BLaER1 (cell line): ENCODE data around the gene C4A.
"Not testable (repeated sequence)": the region's sequence is repeated elsewhere in the genome, so short reads cannot be mapped to it uniquely, and the experiment has no call there.

Experiments
- H3K27ac ChIP-seq: shearing (Covaris generic); formaldehyde crosslinking; 2 replicates; pipeline ENCODE4 v1.8.1; 2022
- H3K27me3 ChIP-seq: shearing (Covaris generic); formaldehyde crosslinking; 2 replicates; pipeline ENCODE4 v1.8.1; 2022
- H3K36me3 ChIP-seq: shearing (Covaris generic); formaldehyde crosslinking; 2 replicates; pipeline ENCODE4 v1.8.1; 2022
- H3K4me1 ChIP-seq: shearing (Covaris generic); formaldehyde crosslinking; 2 replicates; pipeline ENCODE4 v1.8.1; 2022
- H3K4me2 ChIP-seq: shearing (Covaris generic); formaldehyde crosslinking; 2 replicates; pipeline ENCODE4 v1.8.1; 2022
- H3K4me3 ChIP-seq: shearing (Covaris generic); formaldehyde crosslinking; 2 replicates; pipeline ENCODE4 v1.8.1; 2022
- H3K9ac ChIP-seq: shearing (Covaris generic); formaldehyde crosslinking; 2 replicates; pipeline ENCODE4 v1.8.1; 2022
- H3K9me3 ChIP-seq: shearing (Covaris generic); formaldehyde crosslinking; 2 replicates; pipeline ENCODE4 v1.8.1; 2022
- H4K20me1 ChIP-seq: shearing (Covaris generic); formaldehyde crosslinking; 2 replicates; pipeline ENCODE4 v1.8.1; 2022
- Cebpa-rat ChIP-seq: shearing (Covaris generic); IDR thresholded peaks from 2 replicates; pipeline ENCODE4 v1.8.1; 2022

Gene C4A

GRCh38 chr6:31968791-31969711 is 12.8 kb upstream of the C4A start:
- H3K36me3 ChIP-seq = peaks cover 68% of the 10 kb centered on the region
- TF ChIP-seq Cebpa-rat = no peak
- no peaks in the 10 kb centered on the region for H3K27me3 ChIP-seq
- no peak overlapping the region for H3K4me2 ChIP-seq
- H3K4me3 ChIP-seq = no peak overlapping the region
- H3K9me3 ChIP-seq = no peaks in the 10 kb centered on the region
- H3K27ac ChIP-seq = no peak overlapping the region
- peaks cover 6% of the 10 kb centered on the region; the same call in 1 of the 2 replicates for H4K20me1 ChIP-seq
- H3K4me1 ChIP-seq = peaks cover 39% of the 10 kb centered on the region
- no peak overlapping the region for H3K9ac ChIP-seq

GRCh38 chr6:31969712-31970603 is 11.9 kb upstream of the C4A start:
- H3K4me2 ChIP-seq = peak overlapping the region; percentile 97
- TF ChIP-seq Cebpa-rat = no peak
- H3K27me3 ChIP-seq = no peaks in the 10 kb centered on the region
- H3K4me1 ChIP-seq = peaks cover 40% of the 10 kb centered on the region
- H4K20me1 ChIP-seq = peaks cover 6% of the 10 kb centered on the region; the same call in 1 of the 2 replicates
- peak overlapping the region; percentile 88 for H3K9ac ChIP-seq
- peaks cover 59% of the 10 kb centered on the region for H3K36me3 ChIP-seq
- no peaks in the 10 kb centered on the region for H3K9me3 ChIP-seq
- H3K4me3 ChIP-seq = peak overlapping the region; percentile 81; the same call in 1 of the 2 replicates
- H3K27ac ChIP-seq = no peak overlapping the region

GRCh38 chr6:31970604-31971271 is 11.1 kb upstream of the C4A start:
- no peak for TF ChIP-seq Cebpa-rat
- peak overlapping the region; percentile 88 for H3K9ac ChIP-seq
- peaks cover under 1% of the 10 kb centered on the region; the same call in 1 of the 2 replicates for H3K9me3 ChIP-seq
- peak overlapping the region; percentile 81 for H3K4me3 ChIP-seq
- peak overlapping the region; percentile 97 for H3K4me2 ChIP-seq
- H3K36me3 ChIP-seq = peaks cover 55% of the 10 kb centered on the region
- peaks cover 6% of the 10 kb centered on the region; the same call in 1 of the 2 replicates for H4K20me1 ChIP-seq
- peaks cover 36% of the 10 kb centered on the region for H3K4me1 ChIP-seq
- no peaks in the 10 kb centered on the region for H3K27me3 ChIP-seq
- peak overlapping the region; percentile 89 for H3K27ac ChIP-seq

- no peaks in the 10 kb centered on the region for H3K27me3 ChIP-seq
- H3K27ac ChIP-seq = peak overlapping the region; percentile 89
- TF ChIP-seq Cebpa-rat = no peak
- H4K20me1 ChIP-seq = peaks cover 6% of the 10 kb centered on the region; the same call in 1 of the 2 replicates
- peaks cover 5% of the 10 kb centered on the region; the same call in 1 of the 2 replicates for H3K9me3 ChIP-seq
- H3K9ac ChIP-seq = peak overlapping the region; percentile 88
- H3K4me3 ChIP-seq = peak overlapping the region; percentile 81
- peaks cover 36% of the 10 kb centered on the region for H3K4me1 ChIP-seq
- peak overlapping the region; percentile 97 for H3K4me2 ChIP-seq
- H3K36me3 ChIP-seq = peaks cover 48% of the 10 kb centered on the region
Observed at GRCh38 chr6:31971279-31971992, 10.4 kb upstream of the C4A start.

- Histone ChIP-seq H3K9me3 (peaks cover 12% of the 10 kb centered on the region; the same call in 1 of the 2 replicates), H3K27ac (peak within 1 kb of the TSS; percentile 89), H3K4me3 (peak within 1 kb of the TSS; percentile 81), H3K4me2 (peak within 1 kb of the TSS; percentile 97), H3K4me1 (peaks cover 36% of the 10 kb centered on the region), H3K9ac (peak within 1 kb of the TSS; percentile 88), H4K20me1 (peaks cover 6% of the 10 kb centered on the region; the same call in 1 of the 2 replicates), H3K27me3 (no peaks in the 10 kb centered on the region), H3K36me3 (peaks cover 47% of the 10 kb centered on the region)
- peak; percentile 94 for TF ChIP-seq Cebpa-rat
Observed at GRCh38 chr6:31971993-31972708, 9.7 kb upstream of the C4A start, which contains the start of gene DXO. DXO (minus strand) TSS chr6:31972138; CDS start chr6:31971675, 463 bp downstream.

- no peak for TF ChIP-seq Cebpa-rat
- H4K20me1 ChIP-seq = peaks cover 6% of the 10 kb centered on the region; the same call in 1 of the 2 replicates
- peak overlapping the region; percentile 88 for H3K9ac ChIP-seq
Observed at GRCh38 chr6:31972709-31973350, 9.0 kb upstream of the C4A start.

GRCh38 chr6:31976065-31976464 is 5.8 kb upstream of the C4A start:
- H3K9me3 ChIP-seq = peaks cover 12% of the 10 kb centered on the region; the same call in 1 of the 2 replicates
- H3K9ac ChIP-seq, H3K27ac ChIP-seq, H3K27me3 ChIP-seq, H3K4me3 ChIP-seq, H4K20me1 ChIP-seq, H3K4me2 ChIP-seq: not testable (repeated sequence)
- peaks cover 22% of the 10 kb centered on the region for H3K4me1 ChIP-seq
- peaks cover 24% of the 10 kb centered on the region; the same call in 1 of the 2 replicates for H3K36me3 ChIP-seq

More at GRCh38 chr6:31972709-31973350, 9.0 kb upstream of the C4A start:
- Histone ChIP-seq H3K4me3 (peak overlapping the region; percentile 81), H3K27ac (peak overlapping the region; percentile 89), H3K36me3 (peaks cover 40% of the 10 kb centered on the region), H3K4me2 (peak overlapping the region; percentile 97), H3K27me3 (no peaks in the 10 kb centered on the region), H3K9me3 (peaks cover 12% of the 10 kb centered on the region; the same call in 1 of the 2 replicates), H3K4me1 (peaks cover 36% of the 10 kb centered on the region)
